Measurements from ENCODE around the gene DENND6A.
A peak's percentile ranks its signal among the peaks of the same experiment; 100 is the strongest.

The DENND6A gene

DNA sequence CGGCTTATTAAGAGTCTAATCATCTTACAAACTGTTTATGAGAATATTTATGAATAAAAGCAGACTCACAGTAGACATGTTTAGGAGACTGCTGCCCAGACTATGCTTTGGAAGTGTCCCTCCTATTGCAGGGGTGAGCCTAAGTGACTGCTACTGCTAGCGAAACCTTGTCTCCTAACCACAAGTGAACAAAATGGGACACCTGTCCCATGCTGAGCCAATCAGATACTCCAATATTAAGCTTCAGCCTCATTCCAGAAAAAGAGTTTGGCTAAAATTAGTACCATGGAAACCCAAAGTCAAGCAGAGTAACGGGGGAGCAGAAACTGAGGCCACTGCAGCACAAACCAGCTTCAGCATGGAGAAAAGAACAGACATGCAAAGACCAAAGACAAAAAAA, 4.6 kb downstream of the DENND6A start:
- TF ChIP-seq, protein P1, sequence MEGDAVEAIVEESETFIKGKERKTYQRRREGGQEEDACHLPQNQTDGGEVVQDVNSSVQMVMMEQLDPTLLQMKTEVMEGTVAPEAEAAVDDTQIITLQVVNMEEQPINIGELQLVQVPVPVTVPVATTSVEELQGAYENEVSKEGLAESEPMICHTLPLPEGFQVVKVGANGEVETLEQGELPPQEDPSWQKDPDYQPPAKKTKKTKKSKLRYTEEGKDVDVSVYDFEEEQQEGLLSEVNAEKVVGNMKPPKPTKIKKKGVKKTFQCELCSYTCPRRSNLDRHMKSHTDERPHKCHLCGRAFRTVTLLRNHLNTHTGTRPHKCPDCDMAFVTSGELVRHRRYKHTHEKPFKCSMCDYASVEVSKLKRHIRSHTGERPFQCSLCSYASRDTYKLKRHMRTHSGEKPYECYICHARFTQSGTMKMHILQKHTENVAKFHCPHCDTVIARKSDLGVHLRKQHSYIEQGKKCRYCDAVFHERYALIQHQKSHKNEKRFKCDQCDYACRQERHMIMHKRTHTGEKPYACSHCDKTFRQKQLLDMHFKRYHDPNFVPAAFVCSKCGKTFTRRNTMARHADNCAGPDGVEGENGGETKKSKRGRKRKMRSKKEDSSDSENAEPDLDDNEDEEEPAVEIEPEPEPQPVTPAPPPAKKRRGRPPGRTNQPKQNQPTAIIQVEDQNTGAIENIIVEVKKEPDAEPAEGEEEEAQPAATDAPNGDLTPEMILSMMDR (IDR thresholded peaks at IDR 0.05; ENCODE audit: low read depth, low read length, missing control alignments), result no peak
- no peak for DNase-seq (ENCODE audit: extremely low read depth, low read depth)
- no peak overlapping the region for H3K4me3 ChIP-seq (replicated peaks; ENCODE audit: low read depth, low read length)

DNA sequence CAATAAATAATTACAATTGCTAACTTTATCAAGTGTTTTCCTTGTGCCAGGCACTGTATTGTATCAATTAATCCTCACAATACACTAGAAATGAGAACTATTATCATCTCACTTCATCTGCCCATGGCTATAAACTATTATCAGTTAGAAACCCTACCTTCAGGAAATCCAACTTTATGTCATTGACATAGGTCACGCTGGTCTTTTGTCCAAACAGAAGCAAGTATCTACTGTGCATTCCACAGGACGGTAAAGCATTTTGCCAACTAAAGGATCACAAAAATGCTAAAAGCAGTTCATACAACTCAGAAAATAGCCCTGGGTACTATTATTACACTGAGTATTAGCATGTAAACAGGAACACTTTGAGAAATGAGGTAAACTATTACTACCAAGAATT, 9.6 kb downstream of the DENND6A start:
- DNase-seq (ENCODE audit: extremely low read depth, low read depth), result no peak
- no peak overlapping the region for H3K4me3 ChIP-seq (replicated peaks; ENCODE audit: low read depth, low read length)
- TF ChIP-seq, protein P1 (IDR thresholded peaks at IDR 0.05; ENCODE audit: low read depth, low read length, missing control alignments), result no peak

DNA sequence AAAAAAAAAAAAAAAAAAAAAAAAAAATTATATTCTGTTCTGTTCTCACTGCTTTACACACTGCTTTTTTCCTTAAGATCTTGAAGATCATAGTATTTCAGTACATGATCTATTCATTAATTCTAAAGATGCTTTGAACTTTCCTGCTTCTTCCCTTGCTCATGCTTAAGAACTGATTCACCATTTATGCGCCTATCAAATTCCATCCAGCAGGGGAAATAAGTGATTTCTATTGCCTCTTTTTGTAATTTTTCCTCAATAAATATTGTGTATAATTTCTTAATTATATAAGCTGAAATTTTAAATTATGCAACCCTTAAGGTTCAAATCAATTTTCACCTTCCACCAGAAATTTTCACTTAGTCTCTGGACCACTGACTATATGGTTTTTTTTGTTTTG, 10.6 kb downstream of the DENND6A start:
- no peak overlapping the region for H3K4me3 ChIP-seq (replicated peaks; ENCODE audit: low read depth, low read length)
- no peak for DNase-seq (ENCODE audit: extremely low read depth, low read depth)
- TF ChIP-seq, protein P1 (IDR thresholded peaks at IDR 0.05; ENCODE audit: low read depth, low read length, missing control alignments), result peak; percentile 12

DNA sequence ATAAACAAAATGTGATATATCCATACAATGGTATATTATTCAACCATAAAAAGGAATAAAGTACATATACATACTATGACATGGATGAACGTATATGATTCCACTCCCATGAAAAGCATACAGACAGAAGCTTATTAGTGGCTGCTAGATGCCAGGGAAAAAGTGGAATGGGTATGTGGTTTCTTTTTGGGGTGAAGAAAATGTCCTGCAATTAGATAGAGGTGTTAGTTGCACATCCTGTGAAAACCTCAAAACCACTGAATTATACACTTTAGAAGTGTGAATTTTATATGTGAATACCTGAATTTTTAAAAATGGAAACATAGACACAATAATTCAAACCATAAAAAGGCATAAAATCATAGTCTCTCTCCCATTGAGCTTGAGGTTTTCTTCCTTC, 11.2 kb downstream of the DENND6A start:
- no peak for DNase-seq (ENCODE audit: extremely low read depth, low read depth)
- H3K4me3 ChIP-seq (replicated peaks; ENCODE audit: low read depth, low read length), result no peak overlapping the region
- TF ChIP-seq, protein P1 (IDR thresholded peaks at IDR 0.05; ENCODE audit: low read depth, low read length, missing control alignments), result no peak

DNA sequence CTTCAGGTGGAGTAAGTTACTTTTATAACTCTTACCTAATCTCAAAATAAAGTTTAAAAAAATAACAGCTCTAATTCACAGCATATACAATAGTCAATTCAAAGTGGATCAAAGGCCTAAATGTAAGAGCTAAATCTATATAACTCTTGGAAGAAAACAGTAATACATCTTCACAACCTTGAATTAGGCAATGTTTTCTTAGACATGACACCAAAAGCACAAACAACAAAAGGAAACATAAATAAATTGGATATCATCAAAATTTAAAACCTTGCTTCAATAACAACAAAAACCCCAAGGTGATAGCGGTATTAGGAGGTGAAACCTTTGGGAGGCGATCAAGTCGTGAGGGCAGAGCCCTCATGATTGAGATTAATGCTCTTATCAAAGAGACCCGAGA, 12.8 kb downstream of the DENND6A start:
- no peak overlapping the region for H3K4me3 ChIP-seq (replicated peaks; ENCODE audit: low read depth, low read length)
- DNase-seq (ENCODE audit: extremely low read depth, low read depth), result no peak
- TF ChIP-seq, protein P1 (IDR thresholded peaks at IDR 0.05; ENCODE audit: low read depth, low read length, missing control alignments), result no peak

DNA sequence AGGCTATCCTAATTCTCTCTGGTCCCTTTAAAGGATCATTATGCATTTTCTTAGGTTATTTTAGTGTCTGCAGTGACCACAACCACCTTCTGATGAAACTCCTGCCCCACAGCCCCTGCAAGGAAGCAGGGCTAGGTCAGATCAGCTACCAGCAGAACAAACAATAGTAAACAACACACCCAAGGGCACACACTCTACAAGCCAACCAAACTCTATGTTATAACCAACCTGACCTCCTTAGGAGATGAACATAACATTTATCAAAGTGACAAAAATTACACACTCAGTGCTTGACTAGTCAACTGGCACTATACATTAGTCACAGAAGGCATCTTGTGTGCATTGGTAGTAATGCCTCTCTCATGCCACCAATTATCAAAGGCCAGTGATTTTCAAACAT, 17.3 kb downstream of the DENND6A start:
- H3K4me3 ChIP-seq (replicated peaks; ENCODE audit: low read depth, low read length), result no peak overlapping the region
- TF ChIP-seq, protein P1 (IDR thresholded peaks at IDR 0.05; ENCODE audit: low read depth, low read length, missing control alignments), result no peak
- no peak for DNase-seq (ENCODE audit: extremely low read depth, low read depth)

DNA sequence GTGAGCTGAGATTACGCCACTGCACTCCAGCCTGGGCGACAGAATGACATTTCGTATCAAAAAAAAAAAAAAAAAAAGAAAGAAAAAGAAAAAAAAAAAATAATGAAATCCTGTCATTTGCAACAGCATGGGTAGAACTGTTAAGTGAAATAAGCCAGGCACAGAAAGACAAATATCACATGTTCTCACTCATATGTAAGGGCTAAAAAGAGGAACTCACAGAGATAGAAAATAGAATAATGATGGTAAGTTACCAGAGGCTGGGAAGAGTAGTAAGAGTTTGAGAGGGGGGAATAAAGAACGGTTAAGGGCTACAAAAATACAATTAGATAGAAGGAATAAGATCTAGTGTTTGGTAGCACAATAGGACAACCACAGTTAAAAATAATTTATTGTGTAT, 19.7 kb downstream of the DENND6A start:
- TF ChIP-seq, protein P1 (IDR thresholded peaks at IDR 0.05; ENCODE audit: low read depth, low read length, missing control alignments), result no peak
- H3K4me3 ChIP-seq (replicated peaks; ENCODE audit: low read depth, low read length), result no peak overlapping the region
- no peak for DNase-seq (ENCODE audit: extremely low read depth, low read depth)

All from HFF-Myc (cell line).